Head of caudate nucleus (tissue), 42 donors: ENCODE results near the gene XYLT1.
A peak's percentile ranks its signal among the peaks of the same experiment; 100 is the strongest.

Experiments
- DNase-seq, 42 donors: peaks; one replicate each; pipeline versions ENCODE4 v3.0.0 to v3.0.0-alpha.2; 2020 to 2021; ENCODE audit warnings: mixed read lengths in 7 of 42
- intact Hi-C: fragments of 100-400 bp; cut with DNase I; formaldehyde crosslinking; loops from one replicate; pipeline ENCODE4 v1.15.0; 2022

XYLT1 gene

GRCh38 chr16:17291289-17291688 lies 179.5 kb downstream of the XYLT1 start:
- intact Hi-C loops: no loop called here
- no peak for DNase-seq

GRCh38 chr16:17289674-17290635 lies 180.8 kb downstream of the XYLT1 start:
- intact Hi-C loops: no loop called here
- DNase-seq: no peak

GRCh38 chr16:17289050-17289449 lies 181.7 kb downstream of the XYLT1 start:
- intact Hi-C loops: no loop called here
- DNase-seq: no peak

GRCh38 chr16:17287166-17287800 lies 183.5 kb downstream of the XYLT1 start:
- DNase-seq: no peak
- intact Hi-C loops: no loop called here

DNA sequence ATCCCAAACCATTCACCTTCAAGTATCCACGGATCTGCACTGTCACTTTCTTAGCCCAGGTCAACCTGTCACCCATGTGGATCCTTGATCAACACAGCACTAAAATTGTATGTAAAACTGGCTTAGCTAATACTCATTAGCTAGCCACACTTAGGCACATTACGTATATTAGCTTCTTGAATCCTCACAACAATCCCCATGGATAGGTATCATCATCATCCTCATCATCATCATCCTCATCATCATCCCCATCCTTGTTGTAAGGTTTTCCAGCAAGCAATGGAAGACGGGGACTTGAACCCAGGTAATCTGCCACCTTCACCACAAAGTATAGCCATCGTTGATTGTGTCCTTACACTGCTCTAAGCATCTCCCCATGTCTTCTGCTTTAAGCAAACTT lies 184.3 kb downstream of the XYLT1 start:
- intact Hi-C loops: no loop called here
- DNase-seq: no peak

DNA sequence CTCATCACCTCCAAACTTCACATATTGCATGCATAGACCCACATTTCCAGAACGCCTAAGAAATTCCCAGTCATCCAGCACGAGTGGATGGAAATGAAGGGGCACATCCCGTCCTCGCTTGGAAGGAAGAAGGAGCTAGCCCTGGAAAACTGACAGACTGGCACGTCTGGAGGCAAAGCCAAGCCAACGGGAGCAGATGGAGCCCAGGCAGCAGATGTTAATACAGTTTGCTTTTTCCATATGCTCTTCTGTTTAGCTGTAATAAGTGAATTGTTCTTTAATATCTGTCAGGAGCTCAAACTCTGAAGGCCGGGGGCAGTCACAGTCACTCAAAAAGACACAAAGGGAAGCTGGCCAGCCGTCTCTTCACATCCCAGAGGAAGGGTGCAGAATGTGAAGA lies 187.7 kb downstream of the XYLT1 start:
- intact Hi-C loops: no loop called here
- no peak for DNase-seq

DNA sequence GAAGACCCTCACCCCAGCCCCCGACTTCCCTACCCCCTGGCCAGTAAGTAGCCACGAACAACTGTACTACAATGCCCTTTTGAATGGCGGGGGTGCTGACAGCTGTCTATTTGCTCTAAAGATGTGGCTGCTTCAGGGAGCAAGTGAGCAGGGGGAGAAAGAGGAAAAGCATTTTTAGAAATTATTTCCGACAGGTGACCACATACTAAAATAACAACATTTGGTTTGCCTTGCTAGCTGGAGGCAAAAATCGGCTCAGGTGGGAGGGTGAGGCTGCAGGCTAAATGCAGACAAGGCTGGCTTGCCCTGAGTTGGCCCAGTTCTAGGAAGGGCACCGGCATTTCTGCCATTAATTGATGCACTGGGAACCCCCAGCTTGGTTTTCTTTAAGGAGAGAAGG lies 188.5 kb downstream of the XYLT1 start:
- intact Hi-C loops: no loop called here
- no peak for DNase-seq

DNA sequence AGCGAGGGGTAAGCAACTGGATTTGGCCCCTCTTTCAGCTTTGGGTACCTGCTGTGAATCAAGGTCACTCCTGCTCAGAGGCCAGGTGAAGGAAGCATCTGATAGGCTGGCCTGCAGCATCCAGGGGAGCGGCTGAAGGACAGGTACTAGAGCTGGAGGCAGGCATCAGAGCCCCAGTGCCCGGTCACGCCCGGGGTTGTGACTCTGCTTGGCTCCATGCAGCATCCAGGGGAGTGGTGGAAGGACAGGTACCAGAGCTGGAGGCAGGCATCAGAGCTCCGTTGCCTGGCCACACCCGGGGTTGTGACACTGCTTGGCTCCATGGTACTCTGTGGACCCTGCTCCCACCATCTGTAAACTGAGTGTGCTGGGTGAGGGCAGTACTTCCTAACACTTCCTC lies 189.7 kb downstream of the XYLT1 start:
- intact Hi-C loops: no loop called here
- no peak for DNase-seq

- intact Hi-C loops: loop anchor here (5.0 kb wide), 1 partner anchor 188 kb away; no protein-coding TSS in a partner anchor
Measured at GRCh38 chr16:17278988-17279387, 191.8 kb downstream of the XYLT1 start.

GRCh38 chr16:17277981-17278381 lies 192.8 kb downstream of the XYLT1 start:
- intact Hi-C loops: loop anchor here (5.0 kb wide), 1 partner anchor 189 kb away; no protein-coding TSS in a partner anchor
- peak in 41 of 42 donors; percentile 15 to 80 (median 52) for DNase-seq

More at GRCh38 chr16:17278988-17279387, 191.8 kb downstream of the XYLT1 start:
- DNase-seq: no peak

DNA sequence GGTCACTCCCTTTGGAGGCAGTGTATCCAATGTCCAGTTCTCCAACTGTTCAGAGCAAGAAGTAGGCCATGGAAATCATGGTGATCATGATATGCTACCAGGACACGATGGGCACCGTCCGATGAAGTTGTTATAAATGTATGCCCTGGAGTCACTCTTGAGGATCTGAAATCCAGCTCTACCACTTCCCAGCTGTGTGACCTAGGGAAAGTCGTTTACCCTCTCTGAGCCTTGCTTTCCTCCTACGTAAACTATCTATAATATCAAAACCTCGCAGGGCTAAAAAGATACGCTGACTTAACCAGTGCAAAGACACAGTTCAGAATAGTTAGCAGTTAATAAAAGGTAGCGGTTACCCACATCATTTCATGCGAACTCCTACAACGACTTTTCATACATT lies 194.2 kb downstream of the XYLT1 start:
- DNase-seq: no peak
- intact Hi-C loops: loop anchor here (5.0 kb wide), 1 partner anchor 191 kb away; no protein-coding TSS in a partner anchor

- no peak for DNase-seq
- intact Hi-C loops: loop anchor here (5.0 kb wide), 1 partner anchor 191 kb away; no protein-coding TSS in a partner anchor
Measured at GRCh38 chr16:17276010-17276530, 194.7 kb downstream of the XYLT1 start.

GRCh38 chr16:17275076-17276009 lies 195.4 kb downstream of the XYLT1 start:
- intact Hi-C loops: loop anchor here (5.0 kb wide), 1 partner anchor 192 kb away; no protein-coding TSS in a partner anchor
- DNase-seq: no peak

DNA sequence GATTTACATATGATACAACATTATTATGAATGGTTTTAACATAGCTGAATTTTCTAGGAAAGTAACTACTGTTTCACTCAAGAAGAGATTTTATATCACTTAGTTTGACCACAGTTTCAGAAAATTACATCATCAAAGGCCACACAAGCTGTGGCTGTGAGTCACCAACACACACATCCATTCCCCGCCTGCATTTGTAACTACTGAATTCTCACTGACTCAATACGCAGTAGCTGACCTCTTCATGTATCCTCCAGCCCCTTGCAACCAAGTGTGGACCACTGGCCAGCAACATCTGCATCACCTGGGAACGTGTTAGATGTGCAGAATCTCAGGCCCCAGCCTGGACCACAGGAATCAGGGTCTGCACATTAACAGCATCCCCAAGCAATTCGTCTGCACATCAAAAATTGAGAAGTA lies 197.6 kb downstream of the XYLT1 start:
- no peak for DNase-seq
- intact Hi-C loops: no loop called here

- intact Hi-C loops: no loop called here
- DNase-seq: no peak
Measured at GRCh38 chr16:17272716-17273115, 198.0 kb downstream of the XYLT1 start.

GRCh38 chr16:17271687-17272086 lies 199.1 kb downstream of the XYLT1 start:
- peak in 39 of 42 donors; percentile 15 to 79 (median 54) for DNase-seq
- intact Hi-C loops: no loop called here

DNA sequence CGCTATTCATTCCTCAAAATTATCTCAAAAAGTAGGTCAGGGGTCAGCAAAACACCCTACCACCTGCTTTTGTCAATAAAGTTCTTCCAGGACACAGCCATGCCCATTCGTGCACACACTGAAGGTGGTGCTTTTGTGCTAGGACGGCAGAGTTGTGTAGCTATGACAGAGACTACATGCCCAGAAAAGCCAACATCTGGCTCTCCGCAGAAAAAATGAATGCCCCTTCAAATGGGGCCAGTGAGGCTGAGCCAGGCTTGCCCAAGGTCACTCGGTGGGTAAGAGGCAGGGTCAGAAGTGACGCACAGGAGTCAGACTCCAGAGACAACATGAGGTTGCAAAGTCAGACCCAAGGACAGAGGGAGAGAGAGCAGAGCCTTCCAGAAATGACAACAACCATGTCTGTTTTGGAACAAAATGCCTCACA lies 200.1 kb downstream of the XYLT1 start:
- intact Hi-C loops: no loop called here
- peak in 1 of 42 donors; percentile 8 for DNase-seq

DNA sequence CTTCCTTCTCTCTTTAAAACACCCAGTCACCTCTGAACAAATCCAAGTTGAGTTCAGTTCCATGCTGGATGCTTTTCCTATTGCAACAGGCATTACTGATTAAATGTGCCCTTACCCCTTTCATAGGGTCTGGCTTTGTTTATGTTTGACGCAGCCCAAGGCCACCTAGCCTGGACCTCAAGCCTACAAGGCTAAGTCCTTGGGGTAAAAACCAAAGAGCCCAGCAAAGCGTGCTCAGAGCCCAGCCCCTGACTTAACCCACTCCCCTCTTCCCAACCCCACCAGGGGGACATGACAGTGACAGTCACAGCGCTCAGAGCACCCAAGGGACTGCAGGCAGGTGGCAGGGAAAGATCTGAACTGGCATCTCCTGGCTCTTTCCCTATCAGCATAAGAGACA lies 200.6 kb downstream of the XYLT1 start:
- intact Hi-C loops: no loop called here
- DNase-seq: no peak

GRCh38 chr16:17269439-17269838 lies 201.3 kb downstream of the XYLT1 start:
- intact Hi-C loops: no loop called here
- DNase-seq: no peak
